Measurements from ENCODE around the gene FOSL2. TPM values are rescaled to one million over a fixed set of nuclear protein-coding genes. Genes with fewer than 3 reads are reported as not detected.

The FOSL2 gene
- total RNA-seq, 2 experiments from 2014 or later = 114 to 119 TPM

DNA sequence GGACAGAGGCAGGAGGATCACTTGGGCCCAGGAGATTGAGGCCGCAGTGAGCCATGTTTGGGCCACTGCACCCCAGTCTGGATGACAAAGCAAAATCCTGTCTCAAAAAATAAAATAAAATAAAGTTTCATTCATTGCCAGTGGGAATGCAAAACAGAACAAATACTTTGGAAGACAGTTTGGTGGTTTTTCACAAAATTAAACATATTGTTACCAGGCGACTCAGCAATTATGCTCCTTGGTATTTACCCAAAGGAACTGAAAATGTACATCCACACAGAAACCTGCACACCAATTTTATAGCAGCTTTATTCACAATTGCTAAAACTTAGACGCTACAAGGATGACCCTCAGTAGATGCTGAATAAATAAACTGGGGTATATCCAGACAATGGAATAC, 35.8 kb downstream of the FOSL2 start:
- intact Hi-C loops (cut with micrococcal nuclease) = no loop called here
- ATAC-seq = no peak
- Mint-ChIP-seq H3K36me3 (ENCODE audit: low read depth) (no peaks in the 10 kb centered on the region), H3K4me1 (ENCODE audit: low read depth) (peaks cover 37% of the 10 kb centered on the region), H3K9me3 (peaks cover 8% of the 10 kb centered on the region), H3K4me3 (no peak overlapping the region), H3K27me3 (no peaks in the 10 kb centered on the region), H3K27ac (no peak overlapping the region)
- ChIA-PET CTCF (interaction anchor here (1.6 kb wide), 1 partner anchor 725 kb away, joined by 5 read pairs; no protein-coding TSS in a partner anchor), POLR2A (no interaction called here)
- TF ChIP-seq CTCF (IDR thresholded peaks at IDR 0.05) = no peak
- no peak for DNase-seq

DNA sequence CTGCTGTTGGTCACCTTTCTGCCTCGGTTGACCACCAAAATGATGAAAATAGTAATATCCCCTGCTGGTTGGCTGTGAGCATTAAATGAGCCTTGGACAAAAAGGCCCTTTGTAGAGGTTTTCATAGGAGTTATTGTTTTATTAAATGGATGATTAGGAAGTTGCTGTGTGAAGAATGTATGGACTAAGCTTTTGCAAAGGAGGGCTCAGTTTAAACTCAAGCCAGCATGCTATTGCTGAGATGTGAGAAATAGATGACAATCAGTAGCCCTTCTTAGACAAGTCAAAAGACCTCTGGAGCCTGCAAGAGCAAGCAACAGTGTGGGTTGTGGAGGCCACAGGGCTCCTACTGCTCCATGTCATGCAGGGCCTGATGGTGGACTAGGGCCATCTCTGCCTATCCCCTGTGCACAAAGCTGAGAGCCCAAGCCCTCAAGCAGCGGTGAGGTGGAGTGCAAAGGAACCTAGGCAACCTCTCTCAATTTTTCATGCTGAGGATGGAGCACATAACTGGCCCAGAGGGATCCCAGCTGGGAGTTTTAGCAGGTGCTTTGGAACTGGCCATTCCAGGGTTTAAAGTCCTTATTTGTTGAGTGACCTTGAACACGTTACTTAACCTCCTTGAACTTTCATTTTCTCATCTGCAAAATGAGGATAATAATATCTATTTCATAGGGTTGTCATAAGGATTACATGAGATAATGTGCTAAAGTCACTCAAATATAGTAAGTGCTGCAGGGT, 37.1 kb downstream of the FOSL2 start:
- no peak for DNase-seq
- ChIA-PET CTCF (interaction anchor here (1.2 kb wide), 1 partner anchor 9 kb away, joined by 3 read pairs; no protein-coding TSS in a partner anchor), POLR2A (no interaction called here)
- ATAC-seq = no peak
- H3K36me3 Mint-ChIP-seq (ENCODE audit: low read depth) = peaks cover 2% of the 10 kb centered on the region
- H3K9me3 Mint-ChIP-seq = peaks cover 13% of the 10 kb centered on the region
- H3K27ac Mint-ChIP-seq = no peak overlapping the region
- no peak for TF ChIP-seq CTCF (IDR thresholded peaks at IDR 0.05)
- intact Hi-C loops (cut with micrococcal nuclease) = no loop called here
- H3K4me1 Mint-ChIP-seq (ENCODE audit: low read depth) = peaks cover 35% of the 10 kb centered on the region
- no peaks in the 10 kb centered on the region for H3K27me3 Mint-ChIP-seq
- H3K4me3 Mint-ChIP-seq = no peak overlapping the region

DNA sequence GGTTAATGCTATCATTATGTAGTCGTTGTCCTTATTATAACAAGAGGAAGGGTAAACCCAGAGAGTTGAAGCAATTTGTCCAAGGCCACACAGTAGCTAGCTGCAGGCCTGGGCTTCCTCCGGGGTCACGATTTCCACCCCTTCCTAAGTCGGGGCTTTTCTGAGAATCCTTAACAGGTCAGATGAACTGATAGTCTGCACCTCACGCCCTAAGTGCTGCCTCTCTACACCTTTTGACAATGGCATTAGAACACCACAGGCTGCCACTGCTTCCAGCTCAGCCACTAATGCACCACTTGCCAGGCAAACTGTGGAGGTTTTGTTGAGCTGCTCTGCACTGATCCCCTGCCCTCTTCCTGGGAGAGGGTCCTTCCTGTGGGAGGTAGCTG, 37.7 kb downstream of the FOSL2 start:
- Mint-ChIP-seq H3K9me3 (peaks cover 13% of the 10 kb centered on the region), H3K4me1 (ENCODE audit: low read depth) (peaks cover 34% of the 10 kb centered on the region), H3K4me3 (no peak overlapping the region), H3K36me3 (ENCODE audit: low read depth) (peaks cover 2% of the 10 kb centered on the region), H3K27ac (no peak overlapping the region), H3K27me3 (no peaks in the 10 kb centered on the region)
- DNase-seq = no peak
- intact Hi-C loops (cut with micrococcal nuclease) = no loop called here
- ChIA-PET CTCF (no interaction called here), POLR2A (interaction anchor here (0.9 kb wide), 1 partner anchor 11 kb away, joined by 3 read pairs; no protein-coding TSS in a partner anchor)
- ATAC-seq = no peak
- TF ChIP-seq CTCF (IDR thresholded peaks at IDR 0.05) = no peak

DNA sequence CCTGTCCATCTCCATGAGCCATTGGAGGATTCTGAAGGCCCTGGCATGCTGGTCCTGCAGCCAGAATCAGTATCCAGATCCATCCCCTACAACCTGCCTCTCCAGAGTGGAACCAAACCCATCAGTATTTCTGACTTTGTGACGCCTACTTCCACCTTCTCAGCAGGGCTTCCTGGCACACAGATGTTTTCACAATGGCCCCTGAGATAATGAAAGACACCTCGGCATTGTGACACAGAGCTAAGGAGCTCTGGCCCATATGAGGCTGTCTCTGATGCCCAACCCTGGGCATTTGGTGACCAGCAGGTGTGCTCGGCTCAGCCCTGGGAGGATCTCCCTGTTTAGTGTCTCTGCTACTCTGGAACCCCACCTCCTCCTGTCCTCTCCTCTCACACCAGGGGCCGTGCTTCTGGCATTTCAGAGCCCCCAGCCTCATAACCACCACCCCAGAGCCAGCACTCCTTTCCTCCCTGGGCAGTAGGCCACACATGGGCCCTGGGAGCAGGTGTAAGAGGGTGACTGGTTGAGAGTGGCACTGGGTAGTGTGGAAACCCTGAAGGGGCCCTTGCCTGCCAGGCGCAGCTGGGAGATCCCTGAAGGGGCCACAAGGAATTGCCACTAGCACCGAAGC, 38.2 kb downstream of the FOSL2 start:
- ChIA-PET POLR2A (interaction anchor here (0.9 kb wide), 1 partner anchor 12 kb away, joined by 3 read pairs; no protein-coding TSS in a partner anchor), CTCF (no interaction called here)
- no peak for TF ChIP-seq CTCF (IDR thresholded peaks at IDR 0.05)
- Mint-ChIP-seq H3K9me3 (peaks cover 13% of the 10 kb centered on the region), H3K4me1 (ENCODE audit: low read depth) (peaks cover 34% of the 10 kb centered on the region), H3K27ac (no peak overlapping the region), H3K4me3 (no peak overlapping the region), H3K27me3 (no peaks in the 10 kb centered on the region), H3K36me3 (ENCODE audit: low read depth) (peaks cover 2% of the 10 kb centered on the region)
- intact Hi-C loops (cut with micrococcal nuclease) = no loop called here
- no peak for DNase-seq
- ATAC-seq = no peak

- no peak for DNase-seq
- no peak overlapping the region for H3K27ac Mint-ChIP-seq
- H3K4me1 Mint-ChIP-seq (ENCODE audit: low read depth) = peaks cover 31% of the 10 kb centered on the region
- ChIA-PET CTCF (no interaction called here), POLR2A (interaction anchor here (0.9 kb wide), 1 partner anchor 13 kb away, joined by 3 read pairs; no protein-coding TSS in a partner anchor)
- no peak for ATAC-seq
- peaks cover 13% of the 10 kb centered on the region for H3K9me3 Mint-ChIP-seq
- no peak for TF ChIP-seq CTCF (IDR thresholded peaks at IDR 0.05)
- no peak overlapping the region for H3K4me3 Mint-ChIP-seq
- H3K36me3 Mint-ChIP-seq (ENCODE audit: low read depth) = peaks cover 2% of the 10 kb centered on the region
- intact Hi-C loops (cut with micrococcal nuclease) = no loop called here
- no peaks in the 10 kb centered on the region for H3K27me3 Mint-ChIP-seq
Measured at GRCh38 chr2:28431741-28432140, 39.1 kb downstream of the FOSL2 start.
